ENCODE data around the gene CYP4A22.
"Not testable (repeated sequence)": the region's sequence is repeated elsewhere in the genome, so short reads cannot be mapped to it uniquely, and the experiment has no call there.

- not testable (repeated sequence) for TF ChIP-seq CTCF, POLR2AphosphoS5, POLR2A (IDR thresholded peaks at IDR 0.05)
Measured at GRCh38 chr1:47140358-47140757, 3.1 kb downstream of the CYP4A22 start.
